Neural cell (in vitro differentiated cells): ENCODE measurements around the gene CLDN24. TPM values are rescaled to one million over a fixed set of nuclear protein-coding genes. Genes with fewer than 3 reads are reported as not detected.

Source experiments
- H2AFZ ChIP-seq: fragments of 200-600, 300-800 bp; sonication (generic), shearing (Covaris generic); 2 replicates; pipeline ENCODE4 v1.6.0; 2014; ENCODE audit warnings: low read depth, mild to moderate bottlenecking, antibody characterized with exemption, low read length, moderate library complexity
- H3F3A ChIP-seq: fragments of 200-600 bp; shearing (Covaris generic); 2 replicates; pipeline ENCODE4 v1.6.1; 2016; ENCODE audit warnings: mild to moderate bottlenecking, moderate library complexity, mixed read lengths, antibody characterized with exemption, low read length; ENCODE audit not compliant: insufficient read depth, poor library complexity, severe bottlenecking
- H3K27ac ChIP-seq: fragments of 200-600, 300-800 bp; sonication (generic), shearing (Covaris generic); 2 replicates; pipeline ENCODE4 v1.5.1; 2014; ENCODE audit warnings: mild to moderate bottlenecking, low read length, moderate library complexity
- H3K27me3 ChIP-seq: fragments of 300-800, 200-600 bp; sonication (generic), shearing (Covaris generic); 2 replicates; pipeline ENCODE4 v1.6.0; 2014; ENCODE audit warnings: mild to moderate bottlenecking, low read depth, low read length, moderate library complexity; ENCODE audit not compliant: insufficient read depth
- H3K36me3 ChIP-seq: fragments of 300-800, 200-600 bp; sonication (generic), shearing (Covaris generic); 2 replicates; pipeline ENCODE4 v1.5.1; 2014; ENCODE audit warnings: mild to moderate bottlenecking, antibody characterized with exemption, low read length, moderate library complexity; ENCODE audit not compliant: insufficient read depth
- H3K4me2 ChIP-seq: fragments of 300-800, 200-600 bp; sonication (generic), shearing (Covaris generic); 2 replicates; pipeline ENCODE4 v1.6.0; 2014; ENCODE audit warnings: mild to moderate bottlenecking, low read length
- H3K4me3 ChIP-seq: fragments of 300-800, 200-600 bp; sonication (generic), shearing (Covaris generic); 2 replicates; pipeline ENCODE4 v1.5.1; 2014; ENCODE audit warnings: mild to moderate bottlenecking, low read length, moderate library complexity
- H3K79me2 ChIP-seq: fragments of 200-600 bp; shearing (Covaris generic); replicated peaks from 2 replicates; pipeline ENCODE4 v1.6.0; 2014; ENCODE audit warnings: mild to moderate bottlenecking, low read length, moderate library complexity; ENCODE audit not compliant: insufficient read depth
- H3K9ac ChIP-seq: fragments of 300-800, 200-600 bp; sonication (generic), shearing (Covaris generic); 2 replicates; pipeline ENCODE4 v1.6.1; 2016; ENCODE audit warnings: mild to moderate bottlenecking, low read length, mixed read lengths
- H3K9me2 ChIP-seq: fragments of 200-600 bp; shearing (Covaris generic); 2 replicates; pipeline ENCODE4 v1.6.1; 2016; ENCODE audit warnings: mild to moderate bottlenecking, low read length, mixed read lengths; ENCODE audit not compliant: insufficient read depth
- H3K9me3 ChIP-seq: fragments of 200-600, 300-800 bp; sonication (generic), shearing (Covaris generic); 2 replicates; pipeline ENCODE4 v1.6.1; 2016; ENCODE audit warnings: mild to moderate bottlenecking, mixed run types, low read length, moderate library complexity, mixed read lengths
- H4K20me1 ChIP-seq: fragments of 200-600 bp; shearing (Covaris generic); 2 replicates; pipeline ENCODE4 v1.6.1; 2016; ENCODE audit warnings: mild to moderate bottlenecking, mixed run types; ENCODE audit not compliant: insufficient read depth
- EP300 ChIP-seq: fragments of 450-650 bp; conservative IDR thresholded peaks from 2 replicates; pipeline ENCODE4 v1.6.1; 2014; ENCODE audit warnings: antibody characterized with exemption, mild to moderate bottlenecking, moderate library complexity; ENCODE audit not compliant: poor library complexity, severe bottlenecking
- EZH2 ChIP-seq: fragments of 200-600, 300-800 bp; shearing (Covaris generic), sonication (generic); IDR thresholded peaks from 2 replicates; pipeline ENCODE4 v1.6.1; 2014; ENCODE audit warnings: antibody characterized with exemption, low read length, borderline replicate concordance, mild to moderate bottlenecking; ENCODE audit not compliant: insufficient read depth, poor library complexity, severe bottlenecking
- MXI1 ChIP-seq: fragments of 450-650 bp; conservative IDR thresholded peaks from 2 replicates; pipeline ENCODE4 v1.6.1; 2014; ENCODE audit warnings: antibody characterized with exemption, mild to moderate bottlenecking; ENCODE audit not compliant: poor library complexity, severe bottlenecking
- POLR2AphosphoS5 ChIP-seq: IDR thresholded peaks from 2 replicates; pipeline ENCODE4 v1.6.1; 2012
- RAD21 ChIP-seq: fragments of 450-650 bp; conservative IDR thresholded peaks from 2 replicates; pipeline ENCODE4 v1.6.1; 2014; ENCODE audit warnings: antibody characterized with exemption, mild to moderate bottlenecking, moderate library complexity
- SMC3 ChIP-seq: fragments of 450-650 bp; conservative IDR thresholded peaks from 2 replicates; pipeline ENCODE4 v1.6.1; 2014; ENCODE audit warnings: antibody characterized with exemption, mild to moderate bottlenecking, moderate library complexity; ENCODE audit not compliant: poor library complexity
- TAF1 ChIP-seq: IDR thresholded peaks from 2 replicates; pipeline ENCODE4 v1.6.1; 2012; ENCODE audit warnings: low read depth
- polyA plus RNA-seq: library from polyadenylated mRNA; depleted of rRNA; stranded (reverse); fragments of >200 nt; gene quantifications from 2 replicates; pipeline ENCODE4 v1.2.3, GENCODE V29; 2014
- TF ChIP-seq, protein P1 (sequence below): IDR thresholded peaks from 2 replicates; pipeline ENCODE4 v1.6.1; 2012; ENCODE audit warnings: borderline replicate concordance
- TF ChIP-seq, protein P2 (sequence below): fragments of 450-650 bp; IDR thresholded peaks from 2 replicates; pipeline ENCODE4 v1.5.1; 2014; ENCODE audit warnings: antibody characterized with exemption, mild to moderate bottlenecking, moderate library complexity; ENCODE audit not compliant: poor library complexity, severe bottlenecking

Gene CLDN24
- polyA plus RNA-seq, 1 donor from 2014 or later, result not detected

DNA sequence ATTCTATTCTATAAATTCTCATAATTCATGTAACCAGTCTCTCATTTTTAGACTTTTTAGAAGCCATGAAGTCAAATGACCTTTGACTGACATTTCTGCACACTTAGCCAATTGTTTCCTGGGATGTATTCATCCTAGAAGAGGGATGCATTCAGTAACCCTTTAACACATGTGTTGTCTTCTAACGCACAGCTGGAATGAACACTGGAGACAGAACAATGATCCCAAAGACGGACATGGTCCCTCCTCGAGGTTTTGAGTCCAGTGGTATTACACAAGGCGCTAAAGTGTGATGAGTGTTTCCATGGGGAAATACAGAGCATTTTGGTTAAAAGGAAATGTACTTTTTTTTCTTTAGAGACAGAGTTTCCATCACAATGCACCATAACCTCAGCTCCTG is 39.8 kb upstream of the CLDN24 start:
- no peaks in the 10 kb centered on the region for H3K9me3 ChIP-seq
- H3K9me2 ChIP-seq, result no peaks in the 10 kb centered on the region
- H4K20me1 ChIP-seq, result no peaks in the 10 kb centered on the region
- H3F3A ChIP-seq, result no peaks in the 10 kb centered on the region
- H2AFZ ChIP-seq, result no peak overlapping the region
- H3K9ac ChIP-seq, result no peak overlapping the region
- no peak overlapping the region for H3K4me2 ChIP-seq
- no peak overlapping the region for H3K4me3 ChIP-seq
- no peak for TF ChIP-seq EZH2
- TF ChIP-seq SMC3, result no peak
- TF ChIP-seq, protein P1, sequence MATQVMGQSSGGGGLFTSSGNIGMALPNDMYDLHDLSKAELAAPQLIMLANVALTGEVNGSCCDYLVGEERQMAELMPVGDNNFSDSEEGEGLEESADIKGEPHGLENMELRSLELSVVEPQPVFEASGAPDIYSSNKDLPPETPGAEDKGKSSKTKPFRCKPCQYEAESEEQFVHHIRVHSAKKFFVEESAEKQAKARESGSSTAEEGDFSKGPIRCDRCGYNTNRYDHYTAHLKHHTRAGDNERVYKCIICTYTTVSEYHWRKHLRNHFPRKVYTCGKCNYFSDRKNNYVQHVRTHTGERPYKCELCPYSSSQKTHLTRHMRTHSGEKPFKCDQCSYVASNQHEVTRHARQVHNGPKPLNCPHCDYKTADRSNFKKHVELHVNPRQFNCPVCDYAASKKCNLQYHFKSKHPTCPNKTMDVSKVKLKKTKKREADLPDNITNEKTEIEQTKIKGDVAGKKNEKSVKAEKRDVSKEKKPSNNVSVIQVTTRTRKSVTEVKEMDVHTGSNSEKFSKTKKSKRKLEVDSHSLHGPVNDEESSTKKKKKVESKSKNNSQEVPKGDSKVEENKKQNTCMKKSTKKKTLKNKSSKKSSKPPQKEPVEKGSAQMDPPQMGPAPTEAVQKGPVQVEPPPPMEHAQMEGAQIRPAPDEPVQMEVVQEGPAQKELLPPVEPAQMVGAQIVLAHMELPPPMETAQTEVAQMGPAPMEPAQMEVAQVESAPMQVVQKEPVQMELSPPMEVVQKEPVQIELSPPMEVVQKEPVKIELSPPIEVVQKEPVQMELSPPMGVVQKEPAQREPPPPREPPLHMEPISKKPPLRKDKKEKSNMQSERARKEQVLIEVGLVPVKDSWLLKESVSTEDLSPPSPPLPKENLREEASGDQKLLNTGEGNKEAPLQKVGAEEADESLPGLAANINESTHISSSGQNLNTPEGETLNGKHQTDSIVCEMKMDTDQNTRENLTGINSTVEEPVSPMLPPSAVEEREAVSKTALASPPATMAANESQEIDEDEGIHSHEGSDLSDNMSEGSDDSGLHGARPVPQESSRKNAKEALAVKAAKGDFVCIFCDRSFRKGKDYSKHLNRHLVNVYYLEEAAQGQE, result no peak
- no peak for TF ChIP-seq RAD21
- no peak for TF ChIP-seq POLR2AphosphoS5
- TF ChIP-seq, protein P2, sequence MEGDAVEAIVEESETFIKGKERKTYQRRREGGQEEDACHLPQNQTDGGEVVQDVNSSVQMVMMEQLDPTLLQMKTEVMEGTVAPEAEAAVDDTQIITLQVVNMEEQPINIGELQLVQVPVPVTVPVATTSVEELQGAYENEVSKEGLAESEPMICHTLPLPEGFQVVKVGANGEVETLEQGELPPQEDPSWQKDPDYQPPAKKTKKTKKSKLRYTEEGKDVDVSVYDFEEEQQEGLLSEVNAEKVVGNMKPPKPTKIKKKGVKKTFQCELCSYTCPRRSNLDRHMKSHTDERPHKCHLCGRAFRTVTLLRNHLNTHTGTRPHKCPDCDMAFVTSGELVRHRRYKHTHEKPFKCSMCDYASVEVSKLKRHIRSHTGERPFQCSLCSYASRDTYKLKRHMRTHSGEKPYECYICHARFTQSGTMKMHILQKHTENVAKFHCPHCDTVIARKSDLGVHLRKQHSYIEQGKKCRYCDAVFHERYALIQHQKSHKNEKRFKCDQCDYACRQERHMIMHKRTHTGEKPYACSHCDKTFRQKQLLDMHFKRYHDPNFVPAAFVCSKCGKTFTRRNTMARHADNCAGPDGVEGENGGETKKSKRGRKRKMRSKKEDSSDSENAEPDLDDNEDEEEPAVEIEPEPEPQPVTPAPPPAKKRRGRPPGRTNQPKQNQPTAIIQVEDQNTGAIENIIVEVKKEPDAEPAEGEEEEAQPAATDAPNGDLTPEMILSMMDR, result no peak
- TF ChIP-seq EP300, result no peak
- no peak for TF ChIP-seq MXI1
- no peak for TF ChIP-seq TAF1
- no peaks in the 10 kb centered on the region for H3K27me3 ChIP-seq
- H3K79me2 ChIP-seq, result no peaks in the 10 kb centered on the region
- H3K36me3 ChIP-seq, result no peaks in the 10 kb centered on the region
- H3K27ac ChIP-seq, result no peak overlapping the region

DNA sequence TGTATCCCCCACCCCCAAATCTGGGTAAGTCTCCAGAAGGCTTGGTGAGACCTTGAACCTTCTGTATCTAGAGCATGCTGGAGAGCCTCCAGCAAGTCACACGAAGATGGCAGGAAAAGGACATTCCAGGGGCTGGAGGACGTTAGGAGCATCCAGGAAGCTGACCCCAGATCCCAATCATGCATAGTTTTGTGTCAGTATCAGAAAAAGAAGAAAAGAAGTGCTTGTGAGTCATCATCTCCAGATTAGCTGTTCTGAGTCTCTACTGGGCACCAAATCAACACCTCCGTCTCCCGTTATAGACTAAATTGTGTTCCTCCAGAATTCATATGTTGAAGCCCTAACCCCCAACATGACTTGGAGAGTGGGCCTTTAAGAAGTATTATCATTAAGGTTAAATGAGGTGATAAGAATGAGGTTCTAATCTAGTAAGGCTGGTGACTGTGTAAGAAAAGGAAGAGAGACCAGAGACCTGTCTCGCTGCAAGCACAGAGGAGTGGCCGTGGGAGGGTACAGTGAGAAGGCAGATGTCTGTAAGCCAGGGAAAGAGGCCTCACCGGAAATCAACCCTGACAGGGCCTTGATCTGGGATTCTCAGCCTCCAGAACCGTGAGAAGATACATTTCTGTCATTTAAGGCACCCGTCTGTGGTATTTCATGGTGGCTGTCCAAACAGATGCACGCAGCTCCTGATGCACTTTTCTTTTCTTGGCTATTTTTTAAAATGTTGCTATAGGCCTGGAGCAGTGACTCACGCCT is 38.1 kb upstream of the CLDN24 start:
- Histone ChIP-seq H3K27me3 (no peaks in the 10 kb centered on the region), H3K4me3 (no peak overlapping the region), H3K9me2 (no peaks in the 10 kb centered on the region), H3K4me2 (no peak overlapping the region), H3K9ac (no peak overlapping the region), H3K27ac (no peak overlapping the region), H3K79me2 (no peaks in the 10 kb centered on the region), H2AFZ (no peak overlapping the region), H3K36me3 (no peaks in the 10 kb centered on the region), H4K20me1 (no peaks in the 10 kb centered on the region), H3F3A (no peaks in the 10 kb centered on the region), H3K9me3 (no peaks in the 10 kb centered on the region)
- TF ChIP-seq SMC3 (no peak), EP300 (no peak), MXI1 (no peak), RAD21 (no peak)
